ENCODE results near the gene MCUR1. TPM values are rescaled to one million over a fixed set of nuclear protein-coding genes. Genes with fewer than 3 reads are reported as not detected.
A peak's percentile ranks its signal among the peaks of the same experiment; 100 is the strongest.

Gene MCUR1
- total RNA-seq, 1 experiment from 2014 or later = 64.8 TPM

DNA sequence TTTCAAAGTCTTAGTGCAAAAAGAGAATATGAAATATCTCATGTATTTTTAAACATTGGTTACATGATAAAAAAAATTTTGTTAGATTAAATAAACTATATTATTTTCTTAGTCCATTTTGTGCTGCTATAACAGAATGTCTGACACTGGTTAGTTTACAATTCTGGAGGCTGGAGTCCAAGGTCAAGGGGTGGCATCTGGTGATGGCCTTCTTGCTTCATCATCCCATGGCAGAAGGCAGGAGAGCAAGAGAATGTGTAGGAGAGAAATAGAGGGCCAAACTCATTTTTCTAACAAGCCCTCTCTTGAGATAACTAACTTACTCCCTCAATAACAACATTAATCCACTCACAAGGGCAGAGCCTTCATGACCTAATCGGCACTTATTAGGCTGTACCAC is 11.5 kb upstream of the MCUR1 start:
- intact Hi-C loops (cut with micrococcal nuclease; ENCODE audit: unreplicated experiment) = no loop called here
- Mint-ChIP-seq H3K27ac (ENCODE audit: unreplicated experiment) (no peak overlapping the region), H3K4me1 (ENCODE audit: low read depth, unreplicated experiment) (peaks cover 18% of the 10 kb centered on the region), H3K9me3 (ENCODE audit: unreplicated experiment) (peaks cover 31% of the 10 kb centered on the region), H3K36me3 (ENCODE audit: insufficient read depth, unreplicated experiment) (peaks cover 18% of the 10 kb centered on the region), H3K4me3 (ENCODE audit: unreplicated experiment) (no peak overlapping the region), H3K27me3 (ENCODE audit: insufficient read depth, unreplicated experiment) (no peaks in the 10 kb centered on the region)
- H3K36me3 ChIP-seq (ENCODE audit: control insufficient read depth, insufficient read depth, low read length) = no peaks in the 10 kb centered on the region
- BruUV-seq (replicated peaks) = no TSS peak
- no peak for TF ChIP-seq CTCF (IDR thresholded peaks at IDR 0.05; ENCODE audit: insufficient read depth in 1 of 2, low read depth in 1 of 2, low read length in 1 of 2, severe bottlenecking in 1 of 2, unreplicated experiment in 1 of 2)
- ChIA-PET POLR2A (no interaction called here), CTCF (no interaction called here)
- no peak for DNase-seq
- H3K4me3 ChIP-seq (ENCODE audit: low read depth, low read length) = no peak overlapping the region
- H3K4me1 ChIP-seq = peaks cover 36% of the 10 kb centered on the region
- H3K27me3 ChIP-seq (replicated peaks; ENCODE audit: control insufficient read depth, insufficient read depth, low read length) = no peaks in the 10 kb centered on the region
- H3K9me3 ChIP-seq = peaks cover 26% of the 10 kb centered on the region

- H3K4me3 ChIP-seq (ENCODE audit: low read depth, low read length) = no peak overlapping the region
- Mint-ChIP-seq H3K27me3 (ENCODE audit: insufficient read depth, unreplicated experiment) (no peaks in the 10 kb centered on the region), H3K9me3 (ENCODE audit: unreplicated experiment) (no peaks in the 10 kb centered on the region), H3K4me3 (ENCODE audit: unreplicated experiment) (no peak overlapping the region), H3K4me1 (ENCODE audit: low read depth, unreplicated experiment) (no peaks in the 10 kb centered on the region), H3K27ac (ENCODE audit: unreplicated experiment) (no peak overlapping the region), H3K36me3 (ENCODE audit: insufficient read depth, unreplicated experiment) (peaks cover 11% of the 10 kb centered on the region)
- no TSS peak for BruUV-seq (replicated peaks)
- no peaks in the 10 kb centered on the region for H3K9me3 ChIP-seq
- peaks cover 20% of the 10 kb centered on the region for H3K4me1 ChIP-seq
- H3K36me3 ChIP-seq (ENCODE audit: control insufficient read depth, insufficient read depth, low read length) = no peaks in the 10 kb centered on the region
- DNase-seq = peak in 1 of 2 experiments; percentile 30
- ChIA-PET CTCF (no interaction called here), POLR2A (no interaction called here)
- TF ChIP-seq CTCF (IDR thresholded peaks at IDR 0.05; ENCODE audit: insufficient read depth in 1 of 2, low read depth in 1 of 2, low read length in 1 of 2, severe bottlenecking in 1 of 2, unreplicated experiment in 1 of 2) = no peak
- intact Hi-C loops (cut with micrococcal nuclease; ENCODE audit: unreplicated experiment) = no loop called here
- H3K27me3 ChIP-seq (replicated peaks; ENCODE audit: control insufficient read depth, insufficient read depth, low read length) = no peaks in the 10 kb centered on the region
Measured at GRCh38 chr6:13818341-13818740, 4.0 kb upstream of the MCUR1 start.

DNA sequence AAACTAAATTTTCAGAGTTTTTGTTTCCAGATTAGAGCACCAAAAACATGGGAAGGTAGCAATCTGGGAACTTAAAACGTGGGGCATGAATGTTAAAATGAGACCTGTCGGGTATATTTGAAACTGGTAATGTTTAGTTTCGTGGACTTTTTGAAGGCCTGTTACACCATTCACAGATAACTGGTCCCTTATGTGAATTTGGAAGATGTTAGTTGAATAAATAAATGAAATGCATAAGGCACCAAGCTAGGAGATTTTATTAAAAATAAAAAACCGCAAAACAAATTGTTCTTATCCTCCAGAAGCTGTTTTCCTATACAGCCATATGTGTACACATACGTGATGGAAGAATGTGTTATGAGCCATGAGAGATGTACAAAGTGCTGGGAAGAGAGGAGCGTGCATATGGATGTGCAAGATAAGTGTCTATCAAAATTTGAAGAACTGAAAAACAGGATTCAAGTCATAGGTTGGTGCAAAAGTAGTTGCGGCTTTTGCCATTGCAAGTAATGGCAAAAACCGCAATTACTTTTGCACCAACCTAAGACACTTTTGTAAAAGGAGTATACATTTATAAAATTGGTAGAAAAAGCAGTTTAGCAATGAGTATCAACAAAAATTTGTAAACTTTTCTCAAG is 700 bp upstream of the MCUR1 start:
- Histone ChIP-seq H3K4me3 (ENCODE audit: low read depth, low read length) (peak overlapping the region; percentile 91), H3K27me3 (replicated peaks; ENCODE audit: control insufficient read depth, insufficient read depth, low read length) (no peaks in the 10 kb centered on the region), H3K4me1 (peaks cover 36% of the 10 kb centered on the region), H3K36me3 (ENCODE audit: control insufficient read depth, insufficient read depth, low read length) (no peaks in the 10 kb centered on the region), H3K9me3 (no peaks in the 10 kb centered on the region)
- DNase-seq = no peak
- intact Hi-C loops (cut with micrococcal nuclease; ENCODE audit: unreplicated experiment) = loop anchor here (1.0 to 2.0 kb wide), 3 partner anchors 14 to 58 kb away; no protein-coding TSS in a partner anchor
- BruUV-seq (replicated peaks) = TSS peak; percentile 83
- H3K27me3 Mint-ChIP-seq (ENCODE audit: insufficient read depth, unreplicated experiment) = no peaks in the 10 kb centered on the region
- H3K9me3 Mint-ChIP-seq (ENCODE audit: unreplicated experiment) = no peaks in the 10 kb centered on the region
- TF ChIP-seq CTCF (IDR thresholded peaks at IDR 0.05; ENCODE audit: insufficient read depth in 1 of 2, low read depth in 1 of 2, low read length in 1 of 2, severe bottlenecking in 1 of 2, unreplicated experiment in 1 of 2) = no peak
- POLR2A ChIA-PET = interaction anchor here (0.6 to 1.1 kb wide), 5 partner anchors 24 to 104 kb away, joined by 3 to 6 read pairs (median 4); no protein-coding TSS in a partner anchor
- H3K4me3 Mint-ChIP-seq (ENCODE audit: unreplicated experiment) = peak overlapping the region; percentile 94
- H3K4me1 Mint-ChIP-seq (ENCODE audit: low read depth, unreplicated experiment) = peaks cover 26% of the 10 kb centered on the region
- CTCF ChIA-PET = interaction anchor here (1.8 kb wide), 1 partner anchor 59 kb away, joined by 9 read pairs; no protein-coding TSS in a partner anchor
- peaks cover 28% of the 10 kb centered on the region for H3K36me3 Mint-ChIP-seq (ENCODE audit: insufficient read depth, unreplicated experiment)
- H3K27ac Mint-ChIP-seq (ENCODE audit: unreplicated experiment) = peak overlapping the region; percentile 83

Measured in Caco-2 (cell line).